Erythroblast (primary cell): ENCODE measurements around the gene REV3L.

Experiments
- GATA1 ChIP-seq: IDR thresholded peaks from 2 replicates; pipeline ENCODE4 v1.6.1; 2011; ENCODE audit warnings: low read depth, mild to moderate bottlenecking, control low read depth, low read length, moderate library complexity
- POLR2A ChIP-seq: IDR thresholded peaks from 2 replicates; pipeline ENCODE4 v1.6.1; 2011; ENCODE audit warnings: mild to moderate bottlenecking, low read length

DNA sequence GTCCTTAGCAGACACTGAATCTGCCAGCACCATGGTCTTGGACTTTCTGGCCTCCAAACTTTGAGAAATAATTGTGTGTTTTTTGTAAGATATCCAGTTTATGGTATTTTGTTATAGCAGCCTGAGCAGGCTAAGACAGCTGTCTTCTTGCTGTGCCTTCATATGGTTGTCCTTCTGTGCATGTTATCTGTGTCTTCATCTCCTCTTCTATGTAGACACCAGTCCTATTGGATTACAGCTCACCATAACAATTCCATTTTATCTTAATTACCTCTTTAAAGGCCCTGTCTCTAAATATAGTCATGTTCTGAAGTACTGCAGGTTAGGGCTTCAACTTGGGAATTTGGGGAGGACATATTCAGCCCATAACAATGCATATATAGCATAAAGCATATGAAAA lies 44.3 kb upstream of the REV3L start:
- TF ChIP-seq POLR2A (no peak), GATA1 (no peak)
